ENCODE data around the gene CTSA.
"Not testable (repeated sequence)": the region's sequence is repeated elsewhere in the genome, so short reads cannot be mapped to it uniquely, and the experiment has no call there.

Gene CTSA

DNA sequence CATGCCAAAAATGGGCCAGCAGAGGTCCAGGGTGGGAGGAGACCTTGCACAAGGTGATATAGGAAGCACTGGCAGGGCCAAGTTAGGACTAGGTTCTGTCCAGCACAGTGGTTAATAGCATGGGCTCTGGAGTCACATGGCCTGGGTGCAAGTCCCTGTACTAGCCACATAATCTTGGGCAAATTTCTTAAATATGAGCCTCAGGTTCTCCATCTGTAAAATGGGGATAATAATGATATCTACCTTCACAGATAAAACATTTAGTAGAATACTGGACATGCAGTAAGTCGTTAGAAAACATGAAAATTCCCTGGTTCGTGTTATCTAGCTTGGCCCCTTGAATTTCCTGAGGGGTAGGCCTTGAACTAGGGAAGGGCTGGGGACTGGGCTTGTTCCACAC lies 6.2 kb downstream of the CTSA start:
- no peak for DNase-seq (ENCODE audit: low spot score)

DNA sequence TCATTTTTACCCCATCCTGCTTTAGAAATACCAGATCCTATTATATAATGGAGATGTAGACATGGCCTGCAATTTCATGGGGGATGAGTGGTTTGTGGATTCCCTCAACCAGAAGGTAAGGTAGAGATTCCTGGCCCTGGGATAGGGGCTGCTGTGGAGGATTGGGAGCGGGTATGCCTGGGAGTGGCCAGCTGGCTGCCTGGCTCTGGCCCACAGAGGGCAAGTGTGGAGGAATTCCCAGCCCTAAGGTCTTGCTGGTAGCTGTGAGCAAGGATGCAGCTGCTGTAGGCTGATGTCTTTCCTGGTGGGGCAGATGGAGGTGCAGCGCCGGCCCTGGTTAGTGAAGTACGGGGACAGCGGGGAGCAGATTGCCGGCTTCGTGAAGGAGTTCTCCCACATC lies 6.6 kb downstream of the CTSA start:
- no peak for DNase-seq (ENCODE audit: low spot score)

DNA sequence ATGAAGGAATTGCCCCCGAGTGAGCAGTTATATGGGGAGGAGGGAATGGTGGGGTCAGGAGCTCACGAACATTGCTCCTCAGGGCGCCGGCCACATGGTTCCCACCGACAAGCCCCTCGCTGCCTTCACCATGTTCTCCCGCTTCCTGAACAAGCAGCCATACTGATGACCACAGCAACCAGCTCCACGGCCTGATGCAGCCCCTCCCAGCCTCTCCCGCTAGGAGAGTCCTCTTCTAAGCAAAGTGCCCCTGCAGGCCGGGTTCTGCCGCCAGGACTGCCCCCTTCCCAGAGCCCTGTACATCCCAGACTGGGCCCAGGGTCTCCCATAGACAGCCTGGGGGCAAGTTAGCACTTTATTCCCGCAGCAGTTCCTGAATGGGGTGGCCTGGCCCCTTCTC lies 7.2 kb downstream of the CTSA start:
- no peak for DNase-seq (ENCODE audit: low spot score)

DNA sequence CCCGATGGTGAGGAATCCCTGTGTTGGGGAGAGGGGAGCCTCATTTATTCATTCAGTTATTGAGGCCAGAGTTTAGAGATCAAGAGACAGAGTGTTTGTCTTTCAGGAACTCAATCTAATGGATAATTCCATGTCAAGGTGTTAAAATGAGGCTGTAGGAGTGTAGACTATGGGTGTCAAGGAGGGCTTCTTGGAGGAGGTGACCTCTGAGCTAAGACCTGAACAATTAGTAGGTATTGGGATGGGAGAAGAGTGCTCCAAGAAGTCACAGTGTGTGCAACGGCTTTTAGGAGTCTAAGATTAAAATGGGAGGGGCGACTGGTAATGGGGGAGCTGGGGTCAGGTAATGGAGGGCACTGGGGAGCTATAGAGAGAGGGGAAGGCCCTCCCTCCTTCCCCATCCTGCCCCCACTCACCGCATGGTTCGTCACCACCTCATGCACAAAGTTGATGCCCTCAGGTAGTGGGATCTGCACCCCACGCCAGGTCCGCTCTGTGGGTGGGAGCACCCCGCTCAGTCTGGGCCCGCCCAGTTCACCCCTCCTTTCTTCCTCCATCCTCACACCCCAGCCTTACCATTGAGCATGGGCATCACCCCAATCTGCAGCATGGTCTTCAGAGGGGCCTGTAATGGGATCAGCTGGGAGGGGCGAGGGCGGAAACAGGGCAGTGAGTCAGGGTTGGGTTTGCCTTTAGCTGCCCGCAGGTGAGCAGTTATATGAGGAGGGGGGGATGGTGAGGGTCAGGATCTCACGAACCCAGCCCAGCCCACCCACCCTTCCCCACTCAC lies 8.1 kb downstream of the CTSA start:
- DNase-seq (ENCODE audit: low spot score): no peak

DNA sequence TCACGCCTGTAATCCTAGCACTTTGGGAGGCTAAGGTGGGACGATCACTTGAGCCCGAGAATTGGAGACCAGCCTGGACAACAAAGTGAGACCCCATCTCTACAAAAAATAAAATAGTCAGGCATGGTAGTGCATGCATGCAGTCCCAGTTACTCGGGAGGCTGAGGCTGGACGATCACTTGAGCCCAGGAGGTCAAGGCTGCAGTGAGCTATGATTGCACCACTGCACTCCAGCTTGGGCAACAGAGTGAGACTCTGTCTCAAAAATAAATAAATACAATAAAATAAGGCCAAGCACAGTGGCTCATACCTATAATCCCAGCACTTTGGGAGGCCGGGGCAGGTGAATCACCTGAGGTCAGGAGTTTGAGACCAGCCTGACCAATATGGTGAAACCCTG lies 10.2 kb downstream of the CTSA start:
- DNase-seq (ENCODE audit: low spot score): not testable (repeated sequence)

DNA sequence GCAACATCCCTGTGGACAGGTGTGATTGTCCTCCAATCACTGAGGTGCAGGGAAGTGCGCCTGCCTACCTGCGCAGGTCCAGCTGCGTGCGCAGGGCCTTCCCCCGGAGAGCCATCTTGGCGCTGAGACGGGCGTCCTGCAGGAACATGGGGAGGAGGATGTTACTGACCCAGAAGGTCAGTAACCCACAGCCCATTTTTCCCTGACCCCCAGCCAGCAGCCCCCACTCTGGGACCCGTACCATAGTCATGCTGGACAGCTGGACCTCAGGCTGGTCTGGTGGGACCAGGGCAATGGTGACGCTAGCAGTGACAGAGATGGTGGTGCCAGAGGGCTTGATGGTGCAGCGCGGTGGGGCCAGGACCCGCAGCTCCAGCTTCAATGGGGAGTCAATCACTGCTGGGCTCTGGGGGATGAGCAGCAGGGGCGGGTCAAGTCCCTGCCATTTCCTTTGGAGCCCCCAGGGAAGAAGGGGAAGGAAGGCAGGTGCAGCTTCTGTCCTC lies 11.1 kb downstream of the CTSA start:
- DNase-seq (ENCODE audit: low spot score): no peak

DNA sequence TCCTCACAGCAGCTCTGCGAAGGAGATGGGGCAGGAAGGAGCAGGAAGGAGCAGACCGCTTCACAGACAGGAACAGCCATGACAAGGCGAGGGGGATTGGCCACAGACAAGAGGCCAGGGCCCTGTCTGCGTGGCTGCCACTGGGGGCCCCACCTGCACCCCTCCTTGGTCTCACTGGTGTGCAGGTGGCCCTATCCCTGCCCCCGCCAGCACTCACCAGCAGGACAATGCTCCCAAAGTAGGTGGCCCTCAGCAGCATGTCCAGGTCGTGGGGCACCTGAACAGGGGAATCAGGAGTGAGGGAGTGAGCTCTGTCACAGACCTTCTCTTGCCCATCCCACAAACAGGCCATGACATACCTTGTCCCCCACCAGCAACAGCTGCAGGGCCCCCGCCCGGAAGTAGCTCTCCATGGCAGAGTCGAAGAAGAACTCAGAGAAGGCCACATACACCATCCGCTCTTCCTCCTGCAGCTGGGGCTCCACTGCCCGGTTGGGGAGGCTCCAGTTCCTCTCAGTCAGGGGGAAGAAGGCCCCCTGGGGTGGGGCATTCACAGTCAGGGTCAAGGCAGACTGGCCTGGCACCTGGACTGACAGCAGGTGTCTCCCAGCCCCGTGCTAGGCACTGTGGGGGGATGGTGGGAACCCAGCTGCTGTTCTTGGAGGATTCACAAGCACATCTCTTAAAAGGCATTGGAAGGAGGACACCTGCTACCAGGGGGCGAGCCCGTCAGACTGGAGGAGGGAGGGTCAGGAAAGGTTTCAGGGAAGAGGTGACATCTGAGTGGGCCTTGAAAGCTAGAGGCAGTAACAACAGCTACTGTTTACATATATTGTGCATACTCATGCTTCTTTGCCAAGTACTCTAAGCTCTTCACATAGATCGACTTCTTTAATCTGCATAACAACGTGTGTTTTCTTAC lies 13.7 kb downstream of the CTSA start:
- no peak for DNase-seq (ENCODE audit: low spot score)

DNA sequence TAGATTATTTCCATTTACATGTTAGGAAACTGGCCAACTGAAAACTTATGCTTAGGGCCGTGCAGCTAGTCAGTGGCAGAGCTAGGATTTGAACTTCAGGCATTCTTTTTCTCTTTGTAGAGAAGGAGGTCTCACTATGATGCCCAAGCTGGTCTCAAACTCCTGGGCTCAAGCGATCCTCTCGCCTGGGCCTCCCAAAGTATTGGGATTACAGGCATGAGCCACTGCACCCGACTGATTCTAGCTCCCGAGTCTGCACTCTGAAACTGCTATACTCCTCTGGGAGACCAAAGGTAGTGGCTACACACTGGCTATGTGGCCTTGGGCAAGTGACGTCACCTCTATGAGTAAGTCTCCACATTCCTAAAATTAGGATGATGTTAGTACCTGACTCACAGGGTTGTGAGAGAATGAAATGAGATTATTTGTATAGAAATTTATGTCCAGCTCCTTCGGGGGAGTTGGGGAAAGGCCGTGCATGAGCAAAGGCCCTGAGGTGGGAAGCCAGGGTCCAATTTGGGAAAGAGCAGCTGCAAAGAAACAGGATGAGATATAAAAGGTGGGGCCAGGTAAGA lies 14.5 kb downstream of the CTSA start:
- peak; percentile 65 for DNase-seq (ENCODE audit: low spot score)

DNA sequence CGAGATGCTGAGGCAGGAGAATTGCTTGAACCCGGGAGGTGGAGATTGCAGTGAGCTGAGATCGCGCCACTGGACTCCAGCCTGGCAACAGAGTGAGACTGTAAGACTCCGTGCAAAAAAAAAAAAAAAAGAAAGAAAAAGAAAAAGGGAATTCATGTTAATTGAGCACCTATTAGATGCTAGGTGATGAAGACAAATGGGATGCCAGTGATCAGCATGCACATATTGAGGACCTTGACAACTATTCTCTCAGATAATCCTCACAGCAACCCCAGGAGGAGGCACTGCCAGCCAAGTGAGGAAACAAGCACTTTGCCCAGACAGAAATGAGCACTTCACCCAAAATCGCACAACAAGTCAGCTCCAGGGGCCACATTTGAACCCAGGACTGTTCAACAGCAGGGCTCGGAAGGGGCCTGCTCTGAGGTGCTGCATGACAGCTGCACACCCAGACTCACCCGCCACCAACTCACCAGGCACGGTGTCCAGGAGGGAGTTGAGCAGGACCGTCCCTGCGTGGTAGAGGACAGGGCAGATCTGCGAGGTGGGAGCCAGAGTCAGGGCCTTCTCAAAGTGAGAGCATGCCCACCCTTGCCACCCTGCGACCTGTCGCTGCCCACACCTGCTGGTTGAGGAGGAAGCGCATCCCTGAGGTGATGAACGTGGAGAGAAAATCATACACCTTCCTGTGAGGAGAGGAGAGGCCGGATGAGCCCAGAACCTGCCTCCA lies 16.2 kb downstream of the CTSA start:
- no peak for DNase-seq (ENCODE audit: low spot score)

DNA sequence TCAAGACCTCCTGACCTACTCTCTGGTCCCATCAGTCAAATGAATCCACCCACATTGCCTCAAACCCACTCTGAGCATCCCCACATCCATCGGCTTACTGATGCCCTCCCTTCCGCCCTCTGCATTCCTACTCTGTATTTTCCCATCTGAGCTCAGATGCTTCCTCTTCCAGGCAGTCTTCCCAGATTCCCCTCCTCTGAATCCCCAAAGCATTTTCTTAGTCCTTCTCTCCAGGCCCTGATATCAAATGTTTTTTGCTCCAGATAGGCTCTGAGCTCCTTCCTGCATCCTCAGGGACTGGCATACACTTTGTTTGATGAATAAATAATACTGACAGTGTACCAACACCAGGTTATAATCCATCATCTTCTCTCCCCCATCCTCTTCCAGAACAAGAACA lies 16.9 kb downstream of the CTSA start:
- DNase-seq (ENCODE audit: low spot score): no peak

DNA sequence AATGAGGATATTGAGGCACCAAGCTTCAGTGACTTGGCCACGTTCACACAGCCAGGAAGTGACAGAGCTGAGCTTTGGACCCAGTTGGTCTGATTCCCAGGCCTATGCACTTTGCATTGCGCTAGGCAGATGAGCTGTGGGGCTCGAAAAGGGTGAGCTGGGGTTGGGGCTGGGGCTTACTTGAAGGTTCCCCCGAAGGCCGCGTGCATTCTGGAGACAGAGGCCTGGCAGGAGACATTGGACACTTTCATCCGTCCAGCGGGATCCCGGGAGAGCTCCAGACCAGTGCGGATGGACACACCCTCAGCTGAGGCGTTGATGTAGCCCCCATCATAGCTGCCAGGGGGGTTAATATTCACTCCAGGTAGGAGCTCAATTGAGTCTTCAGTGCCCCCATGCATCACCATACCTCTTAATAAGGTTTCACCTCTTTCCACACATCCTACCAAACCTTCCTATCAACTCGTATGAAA lies 18.2 kb downstream of the CTSA start:
- DNase-seq (ENCODE audit: low spot score): no peak

DNA sequence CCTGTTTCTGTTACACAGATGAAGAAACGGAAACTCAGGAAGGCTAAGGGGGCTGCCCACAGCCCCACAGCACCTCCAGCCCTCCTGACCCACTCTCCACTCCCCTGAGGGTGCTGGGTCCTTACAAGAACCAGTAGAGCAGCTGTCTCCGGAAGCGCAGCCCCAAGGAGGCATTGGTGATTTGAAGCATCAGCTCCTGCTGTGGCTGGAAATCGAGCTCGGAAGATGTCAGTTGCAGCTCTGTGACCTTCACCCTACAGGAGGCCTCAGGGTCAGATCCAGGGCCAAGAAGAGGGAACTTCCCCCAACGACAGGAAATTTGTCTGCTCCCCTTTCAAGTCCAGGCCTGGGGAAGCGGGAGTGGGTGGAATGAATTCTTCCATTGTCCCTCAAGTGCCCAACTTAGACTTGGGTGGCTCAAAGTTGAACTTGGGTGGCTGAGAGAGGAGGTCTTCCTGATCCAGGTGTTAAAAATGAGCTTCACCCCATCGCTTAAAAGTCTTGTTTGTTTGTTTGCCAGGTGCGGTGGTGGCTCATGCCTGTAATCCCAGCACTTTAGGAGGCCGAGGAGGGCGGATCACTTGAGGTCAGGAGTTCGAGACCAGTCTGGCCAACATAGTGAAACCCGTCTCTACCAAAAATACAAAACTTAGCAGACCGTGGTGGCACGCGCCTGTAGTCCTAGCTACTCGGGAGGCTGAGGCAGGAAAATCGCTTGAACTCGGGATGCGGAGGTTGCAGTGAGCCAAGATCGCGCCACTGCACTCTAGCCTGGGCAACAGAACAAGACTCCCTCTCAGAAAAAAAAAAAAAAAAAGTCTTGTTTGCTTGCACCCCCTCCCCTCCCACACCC lies 18.9 kb downstream of the CTSA start:
- no peak for DNase-seq (ENCODE audit: low spot score)

DNA sequence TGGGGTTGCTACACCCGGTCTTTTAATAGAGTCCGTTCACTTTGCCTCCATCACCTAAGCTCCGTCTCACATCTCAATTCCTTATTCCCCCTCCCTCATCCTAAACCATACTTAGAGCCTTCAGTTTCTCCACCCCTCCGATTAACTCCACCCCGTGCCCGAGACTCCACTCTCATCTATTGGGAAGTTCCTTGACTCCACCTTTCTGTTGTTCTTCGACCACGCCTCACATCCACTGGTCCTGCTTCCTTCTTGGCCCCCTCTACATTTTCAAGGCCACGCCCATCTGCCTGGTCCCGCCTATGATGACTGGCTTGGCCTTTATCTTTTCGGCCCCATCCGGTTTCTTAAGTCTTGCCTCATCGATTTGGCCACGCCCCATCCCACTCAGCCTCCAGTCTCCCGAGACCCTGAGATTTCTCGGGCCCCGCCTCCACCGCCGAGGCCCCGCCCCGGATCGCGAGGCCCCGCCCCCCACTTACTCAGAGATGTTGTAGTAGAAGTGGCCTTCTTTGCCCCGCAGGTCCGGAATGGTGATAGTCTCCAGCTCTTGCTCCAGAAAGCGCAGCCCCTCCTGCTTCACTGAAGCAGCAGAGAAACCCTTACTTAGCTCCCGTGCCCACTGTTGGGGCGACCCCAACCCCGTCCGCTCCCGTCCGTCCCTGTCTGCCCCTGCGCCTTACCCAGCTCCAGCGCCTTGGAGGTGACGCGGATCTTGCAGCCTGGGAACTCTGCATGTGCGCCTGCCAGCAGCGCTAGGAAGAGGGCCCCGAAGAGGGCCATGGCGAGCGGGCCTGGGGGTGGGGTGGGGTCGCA lies 19.7 kb downstream of the CTSA start:
- peak; percentile 97 for DNase-seq (ENCODE audit: low spot score)

DNA sequence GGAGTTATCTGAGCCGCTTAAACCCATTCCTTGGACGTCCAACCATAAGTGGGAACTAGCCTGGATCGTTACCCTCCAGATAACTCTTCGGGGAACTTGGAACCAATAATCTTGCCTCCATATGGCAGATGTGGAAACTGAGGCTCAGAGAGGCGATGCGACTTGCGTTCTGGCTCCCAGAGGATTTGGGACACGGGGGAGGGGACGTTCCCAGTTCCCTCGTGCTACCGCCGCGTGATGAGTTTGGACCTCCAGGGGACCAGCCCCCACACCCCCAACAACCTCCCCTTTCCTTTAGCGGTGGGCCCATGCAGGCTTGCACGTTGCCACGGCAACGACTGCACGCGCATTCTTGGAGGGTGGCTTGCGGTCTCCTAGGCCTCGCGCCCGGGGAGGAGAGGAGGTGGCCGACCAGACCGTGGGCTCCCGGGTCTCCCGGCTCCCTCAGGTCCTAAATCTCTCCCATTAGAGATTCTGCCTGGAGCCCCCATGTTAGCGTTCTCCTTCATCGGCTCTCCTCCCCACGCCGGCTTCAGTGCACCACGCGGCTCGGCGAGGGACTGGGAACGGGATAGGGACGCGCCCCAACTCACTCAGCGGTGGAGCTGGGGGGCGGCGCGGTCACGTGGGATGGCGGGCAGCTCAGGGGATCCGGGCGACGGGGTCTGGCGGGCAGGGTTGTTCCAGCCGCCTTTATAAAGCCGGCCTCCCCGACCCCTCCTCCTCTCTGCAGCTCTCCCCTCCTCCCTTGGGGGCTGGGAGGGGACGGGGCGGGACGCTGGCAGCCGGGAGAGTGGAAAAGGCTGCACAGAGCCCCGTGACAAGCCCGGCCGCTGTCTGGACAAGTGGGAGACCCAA lies 20.6 kb downstream of the CTSA start, which contains the start of gene PLTP:
PLTP (minus strand) TSS at position 670 of the 858 bp plus-strand sequence. CDS start 703 bp downstream, outside the sequence.
- DNase-seq (ENCODE audit: low spot score): peak; percentile 59

DNA sequence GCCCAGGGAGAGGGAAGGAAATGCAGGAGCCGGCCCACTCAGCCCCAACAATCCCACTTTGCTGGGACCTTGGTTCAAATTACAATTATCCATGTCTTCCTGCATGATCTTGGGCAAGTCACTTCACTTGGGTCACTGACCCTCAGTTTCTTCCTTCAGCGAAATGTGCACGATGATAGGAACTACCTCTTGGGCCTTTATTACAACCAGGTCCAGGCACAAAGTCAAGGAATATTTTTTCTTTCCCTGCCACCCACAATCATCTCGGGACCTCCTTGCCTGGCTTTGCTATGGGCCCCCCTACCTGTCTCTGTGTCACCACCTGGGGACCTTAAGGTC lies 21.2 kb downstream of the CTSA start:
- DNase-seq (ENCODE audit: low spot score): no peak

DNA sequence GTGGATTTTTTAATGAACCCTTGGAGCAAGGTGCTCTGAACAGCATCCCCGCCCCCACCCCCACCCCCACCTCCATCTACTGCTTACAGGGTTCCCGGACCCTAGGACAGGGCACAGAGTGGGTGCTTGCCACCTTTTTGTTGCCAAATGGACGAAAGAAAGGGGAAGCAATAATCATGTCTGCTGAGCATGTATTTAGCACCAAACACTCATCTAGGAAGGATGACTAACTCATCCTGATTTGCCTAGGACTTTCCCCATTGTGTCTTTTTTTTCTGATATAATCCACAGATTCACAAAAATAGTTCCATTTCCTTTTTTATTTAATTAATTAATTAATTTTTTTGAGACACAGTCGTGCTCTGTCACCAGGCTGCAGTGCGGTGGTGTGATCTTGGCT lies 22.0 kb downstream of the CTSA start:
- no peak for DNase-seq (ENCODE audit: low spot score)

DNA sequence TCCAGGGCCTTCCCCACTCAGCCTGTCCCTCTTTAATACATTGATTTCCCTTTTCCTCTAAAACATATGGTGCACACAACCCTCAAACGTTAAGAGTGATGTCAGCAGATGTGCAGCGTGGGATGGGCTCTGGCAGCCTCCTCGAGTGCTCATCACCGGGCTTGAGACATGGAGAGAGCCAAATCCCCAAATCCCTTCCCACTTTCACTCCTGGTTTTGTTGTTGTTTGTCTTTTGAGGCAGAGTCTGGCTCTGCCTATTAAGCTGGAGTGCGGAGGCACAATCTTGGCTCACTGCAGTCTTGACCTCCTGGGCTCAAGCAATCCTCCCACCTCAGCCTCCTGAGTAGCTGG lies 26.6 kb downstream of the CTSA start:
- DNase-seq (ENCODE audit: low spot score): no peak

DNA sequence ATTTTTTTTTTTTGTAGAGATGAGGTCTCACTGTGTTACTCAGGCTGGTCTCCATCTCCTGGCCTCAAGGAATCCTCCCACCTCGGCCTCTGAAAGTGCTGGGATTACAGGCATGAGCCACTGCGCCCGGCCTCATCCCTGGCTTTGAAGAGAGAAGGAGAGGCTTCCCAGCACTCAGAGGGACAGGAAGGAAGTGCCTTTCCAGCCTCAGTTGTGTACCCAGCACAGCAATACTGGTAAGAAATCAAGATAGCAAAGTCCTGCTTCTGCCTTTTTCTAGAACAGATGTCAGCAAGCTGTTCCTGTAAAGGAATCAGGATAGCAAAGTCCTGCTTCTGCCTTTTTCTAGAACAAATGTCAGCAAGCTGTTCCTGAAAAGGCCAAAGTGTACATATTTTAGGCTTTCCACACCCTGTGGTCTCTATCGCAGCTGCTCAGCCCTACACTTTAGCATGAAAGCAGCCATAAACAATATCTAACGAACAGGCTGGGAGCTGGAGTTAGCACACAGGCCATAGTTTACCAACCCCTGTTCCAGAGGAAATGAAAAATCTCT lies 27.1 kb downstream of the CTSA start:
- DNase-seq (ENCODE audit: low spot score): no peak

Measured in AG08396 (cell line).